GM21576 (cell line): Measurements from ENCODE around the gene CTBP2.
"Not testable (repeated sequence)": the region's sequence is repeated elsewhere in the genome, so short reads cannot be mapped to it uniquely, and the experiment has no call there.

Experiments
- ATAC-seq: cut with Tn5 transposase; IDR thresholded peaks from one replicate; pipeline ENCODE4 v1.9.1; 2021; ENCODE audit warnings: mild to moderate bottlenecking, moderate library complexity; ENCODE audit not compliant: unreplicated experiment

CTBP2 gene

DNA sequence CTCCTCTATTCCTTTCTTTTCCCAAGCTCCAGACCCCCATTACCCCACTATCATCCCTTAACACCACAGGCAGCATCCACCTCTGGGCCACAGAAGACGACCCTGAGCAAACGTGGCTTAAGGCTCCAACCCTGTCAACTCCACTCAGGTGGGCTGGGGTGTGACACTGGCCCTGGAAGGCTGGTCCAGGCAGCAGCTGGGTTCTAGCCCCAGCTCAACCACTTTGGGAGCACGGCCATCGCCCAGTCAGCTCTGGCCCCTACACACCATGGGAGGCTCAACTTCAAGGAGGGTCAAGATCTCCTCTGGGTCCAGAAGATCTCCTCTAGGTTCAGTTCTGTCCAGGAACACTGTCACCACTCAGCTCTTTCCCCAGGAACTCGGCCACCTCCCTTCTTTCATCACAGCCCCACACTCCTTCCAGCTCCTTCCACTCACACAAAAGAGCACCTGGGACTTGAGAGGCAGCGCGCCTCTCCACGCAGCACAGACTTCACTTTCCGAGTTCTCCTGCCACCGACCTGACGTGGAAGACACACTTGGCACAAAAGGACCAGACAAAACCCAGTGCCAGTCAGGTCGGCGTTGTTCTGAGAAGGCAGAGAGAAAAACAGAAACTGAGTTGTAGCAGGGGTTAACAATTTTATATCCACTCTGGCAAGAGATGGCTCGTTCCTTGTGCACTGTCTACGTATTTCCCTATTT, 84.1 kb downstream of the CTBP2 start:
- no peak for ATAC-seq

DNA sequence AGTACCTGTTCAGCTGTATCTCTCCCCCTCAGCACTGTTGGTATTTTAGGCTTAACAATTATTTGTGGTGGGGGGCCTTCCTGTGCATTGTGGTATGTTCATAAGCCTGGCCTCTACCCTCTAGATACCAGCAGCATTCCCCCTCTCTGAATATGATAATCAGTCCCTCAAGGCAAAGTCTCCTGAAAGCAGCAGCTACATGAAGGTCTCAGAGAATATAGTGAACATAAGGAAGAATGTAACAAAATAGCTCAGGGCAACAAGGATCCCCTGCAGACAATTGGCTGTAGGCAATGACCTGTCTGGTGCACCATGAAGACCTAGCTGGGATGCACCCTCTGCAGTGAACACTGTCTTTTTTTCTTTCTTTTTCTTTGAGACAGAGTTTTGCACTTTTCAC, 86.4 kb downstream of the CTBP2 start:
- ATAC-seq = no peak

DNA sequence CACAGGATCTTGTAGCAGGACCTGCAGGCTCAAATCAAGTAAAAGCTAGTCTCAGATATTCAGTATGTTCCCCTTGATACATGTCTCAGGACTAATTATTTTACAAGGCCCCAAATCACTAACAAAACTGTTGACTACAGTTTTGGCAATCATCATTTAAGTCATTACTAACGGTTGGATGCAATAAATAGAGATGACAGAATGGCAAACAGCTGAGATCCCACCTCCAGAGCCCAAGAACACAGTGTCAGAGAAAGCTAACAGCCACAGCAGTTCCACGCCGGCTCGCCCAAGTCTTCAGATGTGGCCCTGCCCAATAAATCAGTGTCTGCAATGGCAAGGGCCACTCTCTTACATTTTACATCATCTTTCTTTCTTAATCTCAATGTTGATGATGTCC, 87.6 kb downstream of the CTBP2 start:
- ATAC-seq = no peak

DNA sequence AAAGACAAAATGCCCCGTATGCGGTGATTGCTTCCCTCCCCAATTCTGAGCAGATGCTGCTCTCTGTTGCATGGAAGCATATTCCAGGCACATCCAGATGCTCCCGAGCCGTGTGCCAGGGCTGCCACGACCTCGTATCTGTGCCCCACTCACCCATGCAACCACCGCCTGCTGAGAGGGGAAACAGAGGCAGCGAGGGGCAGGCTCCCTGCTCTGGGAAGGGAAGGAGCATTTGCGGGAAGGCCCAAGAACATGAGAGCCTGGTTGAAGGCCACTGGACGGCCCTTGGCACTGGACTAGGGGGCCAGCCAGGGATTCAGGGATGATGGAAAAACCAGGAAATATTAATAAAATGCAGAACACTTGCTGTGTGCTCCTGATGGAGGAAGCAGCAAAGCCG, 89.4 kb downstream of the CTBP2 start:
- ATAC-seq = no peak

DNA sequence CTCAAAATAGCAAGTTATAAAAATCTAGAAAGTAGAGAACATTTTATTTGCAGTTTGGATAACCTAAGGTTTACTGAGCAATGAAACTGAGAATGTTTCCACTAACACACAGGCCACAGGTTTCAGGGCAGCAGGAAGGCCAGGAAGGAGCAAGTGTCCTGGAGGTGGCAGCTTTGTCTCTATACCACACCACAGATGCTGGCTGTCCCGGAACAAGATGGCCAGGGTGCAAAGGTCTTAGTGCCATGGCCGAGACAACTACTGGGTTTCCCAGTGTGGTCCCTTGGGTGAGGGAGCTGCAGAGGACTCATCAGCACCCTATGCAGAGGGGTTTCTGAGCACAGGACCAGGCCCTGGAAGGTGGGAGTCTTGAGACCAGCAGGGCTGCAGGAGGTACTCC, 92.0 kb downstream of the CTBP2 start:
- no peak for ATAC-seq

DNA sequence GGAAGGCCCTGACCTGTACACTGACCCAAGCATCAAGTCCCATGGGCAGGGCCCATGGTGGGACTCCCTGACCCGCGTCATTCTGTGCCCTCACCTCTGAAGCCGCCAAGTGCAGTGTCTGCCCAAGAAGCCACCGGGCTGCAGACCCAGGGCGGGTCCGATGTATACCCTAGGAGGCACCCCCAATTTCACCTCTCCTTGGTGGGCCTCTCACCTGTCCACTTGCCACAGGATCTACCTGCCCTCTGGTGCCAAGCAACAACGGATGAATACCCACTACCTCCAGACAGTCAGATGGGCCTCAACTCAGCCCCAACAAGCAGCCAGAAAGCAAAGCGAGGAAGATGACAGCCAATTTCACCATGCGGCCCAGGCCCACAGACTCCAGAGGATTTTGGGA, 92.6 kb downstream of the CTBP2 start:
- no peak for ATAC-seq

DNA sequence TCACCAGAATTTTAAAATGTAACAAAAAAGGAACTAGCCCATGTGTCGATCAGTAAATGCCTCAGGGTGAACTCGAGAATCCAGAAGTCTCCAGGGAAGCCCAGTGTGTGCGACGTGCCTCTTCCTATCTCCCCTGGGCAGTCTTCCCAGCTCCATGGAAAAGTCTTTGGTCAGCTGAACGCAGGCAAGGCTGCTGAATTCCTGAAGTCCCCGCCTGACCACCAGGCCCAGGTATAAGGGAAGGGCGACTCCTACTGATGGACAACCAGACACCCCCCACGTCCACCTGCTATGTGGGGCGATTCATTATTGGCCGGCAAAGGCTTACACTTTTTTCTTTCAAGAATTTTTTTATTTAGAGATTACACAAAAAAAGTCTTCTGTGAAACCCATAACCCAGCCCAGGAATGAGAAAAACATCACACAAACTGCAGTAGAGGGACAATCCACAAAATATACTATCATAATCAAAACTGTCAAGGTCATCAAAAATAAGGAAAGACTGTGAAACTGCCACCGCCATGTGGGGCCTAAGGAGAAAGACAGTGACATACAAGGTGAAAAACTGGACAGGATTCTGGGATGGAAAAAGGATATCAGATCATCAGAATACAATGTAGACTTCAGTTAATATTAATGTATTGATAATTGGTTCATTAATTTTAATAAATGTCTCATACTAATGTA, 93.5 kb downstream of the CTBP2 start:
- ATAC-seq = no peak

DNA sequence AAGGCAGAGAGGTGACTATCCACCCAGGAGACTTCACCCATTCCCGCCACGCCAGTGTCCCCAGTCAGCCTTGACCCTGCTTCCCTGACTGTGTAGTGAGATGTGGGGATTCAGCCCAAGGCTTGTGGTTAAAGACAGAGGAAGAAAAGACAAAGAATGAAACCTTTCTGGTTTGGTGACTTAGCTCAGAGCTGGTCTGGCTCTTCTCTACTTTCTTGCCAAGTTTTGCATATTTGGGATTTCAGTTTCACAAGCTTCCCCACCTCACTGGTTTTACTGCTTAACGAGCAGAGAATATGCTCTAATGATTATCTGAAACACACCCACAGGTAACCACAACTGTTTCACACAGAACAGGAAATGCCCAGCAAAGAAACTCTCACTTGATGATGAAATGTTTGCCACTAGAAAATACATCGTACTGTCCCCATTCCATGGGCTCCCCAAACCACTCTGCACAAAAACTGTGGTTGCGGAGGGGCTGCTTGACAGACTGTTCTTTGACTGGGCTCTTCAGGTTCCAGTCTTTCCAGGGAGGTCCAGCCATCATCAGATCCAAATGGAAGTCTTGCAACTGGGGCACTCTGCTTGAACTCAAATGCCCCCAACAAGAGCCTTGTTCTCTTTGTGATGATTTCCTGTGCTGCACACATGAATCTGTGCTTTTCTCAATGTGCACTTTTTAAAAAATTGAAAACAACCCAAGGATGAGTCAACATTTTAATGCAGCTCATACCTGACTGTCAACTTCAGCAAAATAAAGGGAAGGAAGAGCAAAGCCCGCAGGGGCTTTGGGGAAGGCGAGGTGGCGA, 95.5 kb downstream of the CTBP2 start:
- ATAC-seq = peak; percentile 87

DNA sequence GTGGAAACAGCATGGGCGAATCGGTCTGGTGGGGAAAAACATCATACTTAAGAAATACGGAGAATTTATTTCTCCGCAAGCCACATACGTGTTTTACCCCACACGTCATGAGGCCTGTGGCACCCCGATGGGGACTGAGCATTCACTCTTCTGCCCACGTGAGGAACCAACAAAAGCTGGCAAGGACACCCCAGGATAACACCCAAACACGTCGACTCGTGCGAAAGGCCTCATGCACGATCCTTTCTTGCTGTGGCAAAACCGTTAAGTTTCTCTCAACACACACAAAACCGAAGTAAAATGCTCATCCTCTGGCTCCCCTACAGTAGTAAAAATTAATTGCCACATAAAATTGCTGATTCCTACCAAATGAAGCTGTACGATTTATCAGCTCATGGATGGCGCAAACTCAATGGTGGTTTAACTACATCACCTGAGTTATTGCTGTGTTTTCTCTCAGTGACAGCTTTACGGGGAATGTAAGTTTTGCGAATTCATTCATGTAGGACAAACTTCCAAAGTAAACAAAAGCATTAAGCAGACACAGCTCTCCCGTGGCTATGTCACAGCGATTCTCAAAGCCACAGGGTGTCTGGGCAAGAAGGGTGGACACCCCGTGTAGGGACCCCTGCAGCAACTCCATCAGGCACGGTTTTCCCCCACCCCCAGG, 97.0 kb downstream of the CTBP2 start:
- ATAC-seq = no peak

DNA sequence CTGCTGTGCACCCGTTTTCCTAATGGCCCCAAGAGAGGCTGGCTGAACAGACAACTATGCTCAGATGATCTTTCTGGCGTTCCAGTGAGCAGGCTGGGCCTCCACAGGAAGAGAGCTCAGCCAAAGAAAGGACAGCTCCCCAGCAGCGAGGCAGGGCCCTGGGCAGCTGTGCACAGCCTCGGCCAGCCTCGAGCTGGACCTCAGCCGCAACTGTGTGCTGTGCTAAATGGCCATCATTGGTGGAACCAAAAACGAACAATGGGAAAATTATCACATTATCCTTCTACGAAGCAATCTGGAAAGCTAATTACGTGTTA, 97.5 kb downstream of the CTBP2 start:
- ATAC-seq = no peak

DNA sequence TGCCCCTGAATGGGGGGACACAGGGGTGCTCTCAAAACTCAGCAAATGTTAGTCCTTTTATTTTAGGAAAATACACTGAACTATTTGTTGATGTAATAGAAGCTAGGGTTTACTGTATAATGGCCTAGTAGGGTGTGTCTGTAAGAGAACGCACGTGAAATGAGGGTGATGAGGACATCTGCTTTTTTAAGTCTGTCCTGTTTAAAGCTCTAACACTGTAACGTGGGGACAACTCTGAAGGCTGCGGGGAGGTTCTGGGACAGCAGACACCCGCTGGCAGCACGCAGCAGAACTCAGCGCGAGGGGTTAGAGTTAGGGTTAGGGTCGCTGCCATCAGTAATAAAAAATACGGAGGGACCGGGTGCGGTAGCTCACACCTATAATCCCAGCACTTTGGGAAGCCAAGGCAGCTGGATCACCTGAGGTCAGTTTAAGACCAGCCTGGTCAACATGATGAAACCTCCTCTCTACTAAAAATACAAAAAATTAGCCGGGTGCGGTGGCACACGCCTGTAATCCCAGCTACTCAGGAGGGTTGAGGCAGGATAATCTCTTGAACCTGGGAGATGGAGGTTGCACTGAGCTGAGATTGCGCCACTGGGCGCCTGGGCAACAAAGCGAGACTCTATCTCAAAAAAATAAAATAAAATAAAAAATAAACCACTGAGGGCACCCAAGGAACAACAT, 98.0 kb downstream of the CTBP2 start:
- ATAC-seq = no peak

DNA sequence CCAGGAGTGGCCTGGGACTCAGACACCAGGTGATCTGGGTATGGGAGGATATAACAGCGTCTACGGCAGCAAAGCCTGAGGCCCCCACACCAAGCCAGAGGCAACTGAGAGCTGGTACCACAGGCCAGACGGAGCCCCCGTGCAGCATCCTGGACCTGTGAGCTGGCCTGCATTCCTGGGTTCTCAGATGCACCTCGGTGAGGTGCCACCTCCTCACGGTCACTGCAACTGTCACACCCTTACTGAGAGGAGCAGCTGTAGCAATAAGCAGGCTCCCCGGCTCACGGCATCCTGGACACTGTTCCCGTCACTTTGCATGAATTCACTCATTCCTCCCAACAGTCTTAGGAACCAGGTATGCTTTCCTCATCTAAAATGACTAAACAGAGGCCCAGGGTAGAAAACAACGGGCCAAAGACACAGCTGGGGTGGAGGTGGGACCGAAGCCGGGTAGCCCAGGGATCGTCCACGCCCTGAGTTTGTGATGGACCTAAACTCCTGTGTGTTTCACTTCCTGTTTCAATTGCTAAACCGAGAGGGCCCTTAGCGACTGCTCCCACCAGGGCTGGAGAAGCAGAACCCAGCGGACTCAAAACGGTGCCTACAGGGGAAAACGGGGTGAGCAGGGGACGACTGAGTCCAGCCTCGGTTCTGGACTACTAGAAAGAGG, 98.7 kb downstream of the CTBP2 start:
- ATAC-seq = no peak

DNA sequence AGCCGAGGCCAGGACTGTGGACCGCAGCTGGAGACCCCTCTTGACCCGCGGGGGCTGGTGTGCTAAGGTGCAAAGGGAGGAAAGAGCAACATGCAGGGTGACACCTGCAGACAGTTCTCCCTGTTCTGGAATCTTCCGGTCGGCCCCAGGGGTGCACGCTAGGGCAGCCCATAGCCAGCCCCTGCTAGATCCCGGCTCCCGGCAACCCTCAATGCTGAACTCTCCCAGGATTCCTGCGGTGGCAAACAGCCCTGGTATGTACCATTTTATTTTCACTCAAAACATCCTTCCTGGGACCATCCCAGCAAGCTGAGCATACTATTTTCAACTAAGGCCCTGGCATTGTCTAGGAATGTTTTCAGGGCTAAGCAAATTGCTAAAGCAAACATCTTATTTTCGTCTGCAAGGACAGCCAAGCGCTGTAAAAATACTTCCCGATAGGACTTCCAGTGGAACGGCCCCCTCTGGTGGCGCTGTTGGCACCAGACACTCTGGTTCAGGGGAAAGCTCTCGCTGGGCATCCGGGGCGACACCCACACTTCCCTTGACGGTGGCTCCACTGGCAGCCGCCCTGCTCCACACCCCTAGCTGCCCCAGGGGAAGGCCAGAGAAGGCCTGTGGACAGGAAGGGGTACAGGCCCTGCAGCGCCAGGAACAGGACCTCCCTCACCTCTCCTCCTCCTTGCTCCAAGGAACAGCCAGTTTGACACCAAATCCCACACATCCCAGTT, 99.4 kb downstream of the CTBP2 start:
- ATAC-seq = no peak

DNA sequence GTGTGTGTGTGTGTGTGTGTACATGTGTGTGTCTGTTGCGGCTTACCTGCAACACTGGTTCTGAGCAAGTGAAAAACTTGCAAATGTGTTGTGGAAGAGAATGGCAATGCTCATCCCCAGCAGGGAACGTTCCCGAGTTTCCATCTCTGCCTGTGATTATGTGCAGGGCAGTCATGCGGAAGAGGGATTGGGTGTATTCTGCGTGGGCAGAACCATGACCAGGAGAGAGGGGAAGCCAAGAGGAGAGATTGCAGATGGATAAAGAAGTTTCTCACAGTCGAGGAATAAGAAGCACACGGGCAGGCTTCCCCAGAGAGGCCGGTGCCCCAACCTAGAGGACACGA, 99.9 kb downstream of the CTBP2 start:
- ATAC-seq = no peak

DNA sequence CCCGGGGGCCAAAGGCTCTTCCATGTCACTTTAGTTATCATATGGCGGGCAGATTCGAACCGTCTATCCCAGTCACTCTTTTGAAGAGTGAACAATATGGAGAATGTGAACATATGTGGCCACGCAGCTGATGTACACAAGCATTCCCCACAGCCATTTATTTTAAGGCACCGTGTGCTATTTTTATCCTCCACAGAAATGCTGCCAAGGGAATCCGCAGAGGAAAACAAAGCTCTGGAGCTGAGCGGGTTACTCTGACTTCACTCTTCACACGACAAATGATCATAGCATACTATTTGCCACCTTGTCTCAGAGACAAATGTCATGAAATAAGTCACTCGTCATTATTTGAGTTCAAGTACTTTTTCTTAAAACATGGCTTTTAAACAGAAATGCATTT, 100.3 kb downstream of the CTBP2 start:
- ATAC-seq = no peak

DNA sequence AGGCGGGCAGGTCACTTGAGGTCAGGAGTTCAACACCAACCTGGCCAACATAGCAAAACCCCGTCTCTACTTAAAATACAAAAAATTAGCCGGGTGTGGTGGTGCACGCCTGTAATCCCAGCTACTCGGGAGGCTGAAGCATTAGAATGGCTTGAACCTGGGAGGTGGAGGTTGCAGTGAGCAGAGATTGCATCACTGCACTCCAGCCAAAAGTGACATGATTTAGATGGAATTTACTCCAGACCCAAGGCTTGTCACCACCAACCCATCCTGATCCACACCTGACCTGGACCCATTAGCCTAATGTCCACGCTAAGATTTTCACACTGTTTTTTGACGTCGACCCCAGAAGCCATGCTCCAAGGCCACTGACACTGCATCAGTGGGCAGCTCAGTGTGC, 101.0 kb downstream of the CTBP2 start:
- ATAC-seq = not testable (repeated sequence)

DNA sequence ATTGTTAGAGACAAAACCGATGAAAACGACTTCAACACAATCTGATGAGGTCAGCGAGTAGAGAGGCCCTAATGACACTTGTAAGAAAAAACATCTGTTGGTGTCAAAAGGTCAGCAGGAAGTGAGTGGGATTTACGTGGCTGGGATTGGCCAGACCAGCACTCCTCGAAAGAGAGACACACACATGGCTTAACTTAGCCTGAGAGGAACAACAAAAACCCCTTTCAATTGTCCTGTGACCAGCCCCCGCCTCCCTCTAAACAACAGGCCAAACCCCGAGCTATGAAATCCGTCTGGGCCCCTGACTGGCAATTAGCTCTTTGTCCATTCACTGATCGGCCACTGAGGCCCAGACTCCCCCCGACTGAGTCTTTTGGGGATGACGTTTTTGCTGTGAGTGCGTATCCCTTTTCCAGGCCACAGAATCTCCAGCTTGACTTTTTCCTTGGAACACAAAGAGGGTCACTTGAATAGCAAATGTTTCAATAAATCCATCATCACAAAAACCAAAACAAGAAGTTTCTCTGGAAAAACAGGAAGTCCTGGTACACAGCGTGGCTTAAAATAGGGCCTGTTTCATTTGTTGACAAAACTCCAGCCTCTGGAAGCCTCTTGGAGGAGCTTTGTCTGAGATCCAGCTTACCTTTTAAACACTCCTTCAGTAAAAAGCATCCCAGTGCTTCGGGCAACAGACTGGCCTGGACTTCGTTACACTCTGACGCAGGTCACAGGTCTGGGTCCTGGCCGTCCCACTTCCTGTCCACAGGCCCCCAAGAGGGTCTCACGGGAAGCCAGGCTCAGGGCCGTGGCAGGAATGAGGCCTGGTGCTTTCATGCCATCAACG, 103.0 kb downstream of the CTBP2 start:
- no peak for ATAC-seq

DNA sequence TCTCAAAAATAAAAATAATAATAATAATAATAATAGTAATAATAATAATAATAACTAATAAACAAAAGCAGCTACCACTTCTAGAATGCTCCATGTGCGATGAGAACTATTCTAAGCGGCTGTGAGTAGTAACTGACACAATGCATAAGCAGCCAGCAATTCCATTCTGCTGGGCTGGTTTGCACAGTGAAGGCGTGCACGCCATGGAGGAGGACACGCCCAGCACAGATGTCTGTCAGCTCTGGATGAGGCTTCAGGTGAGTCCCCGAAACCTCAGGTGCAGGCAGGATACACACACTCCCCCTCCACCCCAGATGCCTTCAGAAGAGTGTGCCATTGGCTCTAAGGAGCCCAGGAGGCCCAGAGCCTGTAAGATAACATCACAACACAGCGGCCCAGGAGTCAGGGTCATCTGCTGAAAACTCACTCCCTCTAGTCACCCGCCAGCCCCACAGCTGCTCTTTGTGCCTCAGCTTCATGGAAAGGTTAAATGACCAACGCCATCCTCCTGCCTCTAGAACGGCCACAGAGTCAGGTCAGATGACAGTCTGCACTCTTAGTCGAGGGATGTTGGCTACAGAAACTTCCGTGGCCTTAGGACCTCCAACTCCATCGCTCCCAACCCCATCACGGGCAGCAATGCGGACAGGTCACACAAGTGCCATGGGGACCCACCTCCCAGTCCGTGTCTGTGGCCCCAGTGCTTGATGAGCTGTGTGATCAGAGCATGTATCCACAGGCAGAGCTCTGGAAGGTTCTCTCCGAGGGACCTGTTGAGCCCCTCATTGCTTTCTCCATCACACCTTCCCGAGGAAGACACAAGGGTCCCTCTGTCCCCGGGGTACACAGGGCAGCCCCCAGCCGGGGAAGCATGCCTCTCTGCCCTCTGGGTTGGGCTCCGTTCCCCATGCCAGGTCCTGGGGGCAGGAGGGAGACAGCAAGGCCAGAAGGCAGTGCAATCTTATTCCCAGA, 103.9 kb downstream of the CTBP2 start:
- no peak for ATAC-seq
